ENCODE data around the gene SERPINB8. TPM values are rescaled to one million over a fixed set of nuclear protein-coding genes. Genes with fewer than 3 reads are reported as not detected.

Gene SERPINB8
- total and polyA plus RNA-seq, 2 of the 13 experiments (the other 11 are each of a cell fraction or from before 2014, with no cell fraction given), result 0.95 to 2.2 TPM

- TF ChIP-seq, protein P1, sequence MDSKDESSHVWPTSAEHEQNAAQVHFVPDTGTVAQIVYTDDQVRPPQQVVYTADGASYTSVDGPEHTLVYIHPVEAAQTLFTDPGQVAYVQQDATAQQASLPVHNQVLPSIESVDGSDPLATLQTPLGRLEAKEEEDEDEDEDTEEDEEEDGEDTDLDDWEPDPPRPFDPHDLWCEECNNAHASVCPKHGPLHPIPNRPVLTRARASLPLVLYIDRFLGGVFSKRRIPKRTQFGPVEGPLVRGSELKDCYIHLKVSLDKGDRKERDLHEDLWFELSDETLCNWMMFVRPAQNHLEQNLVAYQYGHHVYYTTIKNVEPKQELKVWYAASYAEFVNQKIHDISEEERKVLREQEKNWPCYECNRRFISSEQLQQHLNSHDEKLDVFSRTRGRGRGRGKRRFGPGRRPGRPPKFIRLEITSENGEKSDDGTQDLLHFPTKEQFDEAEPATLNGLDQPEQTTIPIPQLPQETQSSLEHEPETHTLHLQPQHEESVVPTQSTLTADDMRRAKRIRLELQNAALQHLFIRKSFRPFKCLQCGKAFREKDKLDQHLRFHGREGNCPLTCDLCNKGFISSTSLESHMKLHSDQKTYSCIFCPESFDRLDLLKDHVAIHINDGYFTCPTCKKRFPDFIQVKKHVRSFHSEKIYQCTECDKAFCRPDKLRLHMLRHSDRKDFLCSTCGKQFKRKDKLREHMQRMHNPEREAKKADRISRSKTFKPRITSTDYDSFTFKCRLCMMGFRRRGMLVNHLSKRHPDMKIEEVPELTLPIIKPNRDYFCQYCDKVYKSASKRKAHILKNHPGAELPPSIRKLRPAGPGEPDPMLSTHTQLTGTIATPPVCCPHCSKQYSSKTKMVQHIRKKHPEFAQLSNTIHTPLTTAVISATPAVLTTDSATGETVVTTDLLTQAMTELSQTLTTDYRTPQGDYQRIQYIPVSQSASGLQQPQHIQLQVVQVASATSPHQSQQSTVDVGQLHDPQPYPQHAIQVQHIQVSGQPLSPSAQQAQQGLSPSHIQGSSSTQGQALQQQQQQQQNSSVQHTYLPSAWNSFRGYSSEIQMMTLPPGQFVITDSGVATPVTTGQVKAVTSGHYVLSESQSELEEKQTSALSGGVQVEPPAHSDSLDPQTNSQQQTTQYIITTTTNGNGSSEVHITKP (CRISPR knock-in tag; IDR thresholded peaks at IDR 0.05; ENCODE audit: low read depth), result no peak
- TF ChIP-seq, protein P2, sequence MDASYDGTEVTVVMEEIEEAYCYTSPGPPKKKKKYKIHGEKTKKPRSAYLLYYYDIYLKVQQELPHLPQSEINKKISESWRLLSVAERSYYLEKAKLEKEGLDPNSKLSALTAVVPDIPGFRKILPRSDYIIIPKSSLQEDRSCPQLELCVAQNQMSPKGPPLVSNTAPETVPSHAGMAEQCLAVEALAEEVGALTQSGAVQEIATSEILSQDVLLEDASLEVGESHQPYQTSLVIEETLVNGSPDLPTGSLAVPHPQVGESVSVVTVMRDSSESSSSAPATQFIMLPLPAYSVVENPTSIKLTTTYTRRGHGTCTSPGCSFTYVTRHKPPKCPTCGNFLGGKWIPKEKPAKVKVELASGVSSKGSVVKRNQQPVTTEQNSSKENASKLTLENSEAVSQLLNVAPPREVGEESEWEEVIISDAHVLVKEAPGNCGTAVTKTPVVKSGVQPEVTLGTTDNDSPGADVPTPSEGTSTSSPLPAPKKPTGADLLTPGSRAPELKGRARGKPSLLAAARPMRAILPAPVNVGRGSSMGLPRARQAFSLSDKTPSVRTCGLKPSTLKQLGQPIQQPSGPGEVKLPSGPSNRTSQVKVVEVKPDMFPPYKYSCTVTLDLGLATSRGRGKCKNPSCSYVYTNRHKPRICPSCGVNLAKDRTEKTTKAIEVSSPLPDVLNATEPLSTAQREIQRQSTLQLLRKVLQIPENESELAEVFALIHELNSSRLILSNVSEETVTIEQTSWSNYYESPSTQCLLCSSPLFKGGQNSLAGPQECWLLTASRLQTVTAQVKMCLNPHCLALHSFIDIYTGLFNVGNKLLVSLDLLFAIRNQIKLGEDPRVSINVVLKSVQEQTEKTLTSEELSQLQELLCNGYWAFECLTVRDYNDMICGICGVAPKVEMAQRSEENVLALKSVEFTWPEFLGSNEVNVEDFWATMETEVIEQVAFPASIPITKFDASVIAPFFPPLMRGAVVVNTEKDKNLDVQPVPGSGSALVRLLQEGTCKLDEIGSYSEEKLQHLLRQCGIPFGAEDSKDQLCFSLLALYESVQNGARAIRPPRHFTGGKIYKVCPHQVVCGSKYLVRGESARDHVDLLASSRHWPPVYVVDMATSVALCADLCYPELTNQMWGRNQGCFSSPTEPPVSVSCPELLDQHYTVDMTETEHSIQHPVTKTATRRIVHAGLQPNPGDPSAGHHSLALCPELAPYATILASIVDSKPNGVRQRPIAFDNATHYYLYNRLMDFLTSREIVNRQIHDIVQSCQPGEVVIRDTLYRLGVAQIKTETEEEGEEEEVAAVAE (CRISPR knock-in tag; IDR thresholded peaks at IDR 0.05; ENCODE audit: borderline replicate concordance), result no peak
Observed at GRCh38 chr18:63947051-63947790, 22.7 kb upstream of the SERPINB8 start (continued).
